ENCODE measurements around the gene KIAA2012.

The KIAA2012 gene

GRCh38 chr2:202149936-202150335, 76.9 kb downstream of the KIAA2012 start:
- DNase-seq (ENCODE audit: low read depth in 2 of 2), result no peak

- no peak for DNase-seq (ENCODE audit: low read depth in 2 of 2)
Measured at GRCh38 chr2:202152104-202152715, 79.2 kb downstream of the KIAA2012 start.

GRCh38 chr2:202154613-202155012, 81.6 kb downstream of the KIAA2012 start:
- DNase-seq (ENCODE audit: low read depth in 2 of 2), result no peak

- DNase-seq (ENCODE audit: low read depth in 2 of 2), result no peak
Measured at GRCh38 chr2:202157211-202157990, 84.3 kb downstream of the KIAA2012 start.

- no peak for DNase-seq (ENCODE audit: low read depth in 2 of 2)
Measured at GRCh38 chr2:202158796-202159195, 85.7 kb downstream of the KIAA2012 start.

GRCh38 chr2:202161151-202161835, 88.2 kb downstream of the KIAA2012 start:
- DNase-seq (ENCODE audit: low read depth in 2 of 2), result no peak

GRCh38 chr2:202164411-202164810, 91.4 kb downstream of the KIAA2012 start:
- no peak for DNase-seq (ENCODE audit: low read depth in 2 of 2)

GRCh38 chr2:202165208-202165607, 92.2 kb downstream of the KIAA2012 start:
- no peak for DNase-seq (ENCODE audit: low read depth in 2 of 2)

- DNase-seq (ENCODE audit: low read depth in 2 of 2), result no peak
Measured at GRCh38 chr2:202165945-202166344, 92.9 kb downstream of the KIAA2012 start.

GRCh38 chr2:202169131-202169530, 96.1 kb downstream of the KIAA2012 start:
- DNase-seq (ENCODE audit: low read depth in 2 of 2), result no peak

GRCh38 chr2:202169832-202170424, 96.9 kb downstream of the KIAA2012 start:
- no peak for DNase-seq (ENCODE audit: low read depth in 2 of 2)

- DNase-seq (ENCODE audit: low read depth in 2 of 2), result no peak
Measured at GRCh38 chr2:202171241-202171825, 98.3 kb downstream of the KIAA2012 start.

- DNase-seq (ENCODE audit: low read depth in 2 of 2), result peak; percentile 28 to 38
Measured at GRCh38 chr2:202172439-202173211, 99.6 kb downstream of the KIAA2012 start.

- peak in 1 of 2 donors; percentile 12 for DNase-seq (ENCODE audit: low read depth in 2 of 2)
Measured at GRCh38 chr2:202178346-202178958, 105.4 kb downstream of the KIAA2012 start.

- no peak for DNase-seq (ENCODE audit: low read depth in 2 of 2)
Measured at GRCh38 chr2:202184557-202184956, 111.5 kb downstream of the KIAA2012 start.

- no peak for DNase-seq (ENCODE audit: low read depth in 2 of 2)
Measured at GRCh38 chr2:202185156-202185555, 112.1 kb downstream of the KIAA2012 start.

GRCh38 chr2:202186641-202187202, 113.7 kb downstream of the KIAA2012 start:
- no peak for DNase-seq (ENCODE audit: low read depth in 2 of 2)

GRCh38 chr2:202187570-202187969, 114.5 kb downstream of the KIAA2012 start:
- DNase-seq (ENCODE audit: low read depth in 2 of 2), result no peak

- DNase-seq (ENCODE audit: low read depth in 2 of 2), result no peak
Measured at GRCh38 chr2:202193305-202193704, 120.2 kb downstream of the KIAA2012 start.

- DNase-seq (ENCODE audit: low read depth in 2 of 2), result no peak
Measured at GRCh38 chr2:202193881-202194353, 120.9 kb downstream of the KIAA2012 start.
